Pancreas (tissue), 10 donors: ENCODE results near the gene CLIP4. TPM values are rescaled to one million over a fixed set of nuclear protein-coding genes. Genes with fewer than 3 reads are reported as not detected.

Experiments
- ATAC-seq, 4 donors: fragments of 200-7000 bp; cut with Tn5 transposase; one replicate each; pipeline versions ENCODE4 v1.8.0 to v1.9.1; 2020; ENCODE audit warnings: mild to moderate bottlenecking in 4 of 4, moderate library complexity in 4 of 4
- DNase-seq, 6 donors: peaks; one replicate each; pipeline ENCODE4 v3.0.0-alpha.2; 2020
- FAIRE-seq: peaks from 2 replicates; lab custom pipeline; 2012; peaks lifted over from hg19 to GRCh38; lab: Jason Lieb, UNC
- H3K27ac ChIP-seq, 4 donors: fragments of 200-600 bp; sonication (generic); 1 replicate in 3 of 4; 2 replicates in 1 of 4; pipeline versions ENCODE4 v1.5.0 to v1.8.0; 2020
- H3K27me3 ChIP-seq, 4 donors: fragments of 200-600 bp; one replicate each; pipeline ENCODE4 v1.8.0; 2021
- H3K36me3 ChIP-seq, 3 donors: fragments of 200-600 bp; sonication (generic) in 1 of 3; one replicate each; pipeline versions ENCODE4 v1.5.0 to v1.8.0; 2020 to 2021
- H3K4me1 ChIP-seq, 3 donors: fragments of 200-600 bp; one replicate each; pipeline ENCODE4 v1.8.0; 2021
- H3K4me3 ChIP-seq, 4 donors: fragments of 200-600 bp; sonication (generic) in 2 of 4; one replicate each; pipeline versions ENCODE4 v1.5.0 to v1.8.0; 2020 to 2021
- H3K9me3 ChIP-seq, 4 donors: fragments of 200-600 bp; one replicate each; pipeline ENCODE4 v1.8.0; 2021
- WGBS, 2 donors: extraction: QIAGEN DNeasy Blood & Tissue Kit; methylation state at CpG; one replicate each; pipeline ENCODE4 v1.1.7; 2013; 5-methylcytosine and 5-hydroxymethylcytosine counted together
- intact Hi-C, 3 donors: fragments of 100-400 bp; cut with DNase I; formaldehyde crosslinking; loops; one replicate each; pipeline versions ENCODE4 v1.11.1 to v1.14.2; 2022
- polyA plus RNA-seq, 2 donors: library from polyadenylated mRNA; stranded (reverse); fragments of 200-250 nt; gene quantifications; one replicate each; pipeline ENCODE4 v1.2.3, GENCODE V29; 2013
- total RNA-seq, 6 donors: library from RNA; stranded (reverse); fragmentation: NEBNext Ultra II Directional in 4 of 6; extraction: Animal tissue kit (Norgen Biotek cat#: 25700) in 4 of 6; gene quantifications; one replicate each; pipeline versions ENCODE4 v1.2.1 to v1.2.4, GENCODE V29; 2021 to 2023
- TF ChIP-seq, protein P1 (sequence below), 4 donors: fragments of 200-600 bp; sonication (generic) in 3 of 4; IDR thresholded peaks; one replicate each; pipeline versions ENCODE4 v1.5.0 to v1.8.0; 2021; ENCODE audit warnings: antibody characterized with exemption in 4 of 4
- donor health status: healthy with polysubstance abuse.
- donor health status: DM: no; HTN: no; CAD: no; lungs with moderate emphysema.
- donor health status: DM: no; HTN: no; CAD: no.
- donor health status: control.
- donor health status: control.
- donor health status: Bipolar disorder and iron deficiency.
- donor health status: DM: yes; HTN: yes; CAD: no.
- donor health status: DM: no; HTN: no; CAD: no.
- donor health status: DM: no; HTN: no; CAD: no.
- donor health status: DM: yes; HTN: yes; CAD: no.

Gene CLIP4
- total and polyA plus RNA-seq, 8 donors: 4.5 to 18.3 (median 7.0) TPM

DNA sequence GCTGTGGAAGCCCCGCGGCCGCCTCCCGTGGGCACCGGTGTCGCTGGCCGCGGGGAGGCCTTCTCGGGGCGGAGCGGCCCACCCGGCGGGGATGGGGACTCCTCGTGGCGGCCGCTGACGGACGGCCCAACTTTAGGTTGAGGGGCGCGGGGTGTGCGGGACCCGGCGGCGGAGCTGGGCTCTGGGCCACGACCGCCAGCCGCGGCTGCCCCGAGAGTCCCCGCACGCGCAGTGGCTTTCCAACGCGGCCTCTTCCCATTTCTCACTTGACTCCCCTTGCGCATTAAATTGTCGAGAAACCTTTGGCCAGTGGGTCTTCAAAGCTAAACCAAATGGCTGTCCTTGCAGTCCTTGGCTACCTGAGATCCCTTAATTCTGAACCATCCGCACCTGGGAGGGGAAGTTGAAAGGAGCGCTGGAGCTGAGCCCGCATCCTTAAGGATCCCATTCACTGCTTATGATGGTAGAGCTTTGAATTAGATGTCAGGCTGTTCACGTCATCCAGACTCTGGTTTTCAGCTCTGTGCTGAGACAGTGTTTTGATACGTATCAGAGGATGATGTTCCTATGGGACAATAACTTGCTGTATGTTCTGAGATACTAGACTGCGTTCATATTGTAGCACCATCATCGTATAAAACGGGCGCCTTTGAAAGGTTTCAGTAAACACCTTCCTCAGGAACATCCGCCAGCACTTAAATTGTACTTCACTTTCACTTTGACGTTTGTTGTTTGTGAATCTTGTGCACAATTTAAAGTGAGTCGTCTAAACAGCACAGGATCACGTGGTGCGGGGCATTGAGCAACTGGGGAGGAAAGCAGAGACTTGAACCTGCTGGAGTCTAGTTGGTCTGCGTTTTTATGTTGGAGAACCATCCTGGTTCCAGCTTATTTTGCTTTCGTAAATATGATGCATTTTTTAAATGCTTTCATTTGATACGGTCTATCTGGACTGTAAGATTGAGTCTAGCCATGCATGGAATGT lies 874 bp downstream of the CLIP4 start:
- ATAC-seq (peak in 3 of 4 donors; percentile 27 to 42 (median 33)), DNase-seq (peak in 5 of 6 donors; percentile 15 to 72 (median 60)), FAIRE-seq (no peak)
- peaks cover 0 to 16% (median 0%) of the 10 kb centered on the region in 3 donors for H3K4me1 ChIP-seq
- intact Hi-C loops: no loop called here
- TF ChIP-seq, protein P1, sequence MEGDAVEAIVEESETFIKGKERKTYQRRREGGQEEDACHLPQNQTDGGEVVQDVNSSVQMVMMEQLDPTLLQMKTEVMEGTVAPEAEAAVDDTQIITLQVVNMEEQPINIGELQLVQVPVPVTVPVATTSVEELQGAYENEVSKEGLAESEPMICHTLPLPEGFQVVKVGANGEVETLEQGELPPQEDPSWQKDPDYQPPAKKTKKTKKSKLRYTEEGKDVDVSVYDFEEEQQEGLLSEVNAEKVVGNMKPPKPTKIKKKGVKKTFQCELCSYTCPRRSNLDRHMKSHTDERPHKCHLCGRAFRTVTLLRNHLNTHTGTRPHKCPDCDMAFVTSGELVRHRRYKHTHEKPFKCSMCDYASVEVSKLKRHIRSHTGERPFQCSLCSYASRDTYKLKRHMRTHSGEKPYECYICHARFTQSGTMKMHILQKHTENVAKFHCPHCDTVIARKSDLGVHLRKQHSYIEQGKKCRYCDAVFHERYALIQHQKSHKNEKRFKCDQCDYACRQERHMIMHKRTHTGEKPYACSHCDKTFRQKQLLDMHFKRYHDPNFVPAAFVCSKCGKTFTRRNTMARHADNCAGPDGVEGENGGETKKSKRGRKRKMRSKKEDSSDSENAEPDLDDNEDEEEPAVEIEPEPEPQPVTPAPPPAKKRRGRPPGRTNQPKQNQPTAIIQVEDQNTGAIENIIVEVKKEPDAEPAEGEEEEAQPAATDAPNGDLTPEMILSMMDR (IDR thresholded peaks at IDR 0.05): no peak
- H3K36me3 ChIP-seq: no peaks in the 10 kb centered on the region
- no peaks in the 10 kb centered on the region for H3K9me3 ChIP-seq
- 7 to 18% methylated on average over 45 to 53 of the region's 53 CpGs for WGBS, 2 donors
- no peaks in the 10 kb centered on the region for H3K27me3 ChIP-seq
- peak overlapping the region in 3 of 4 donors; percentile 58 to 88 (median 84) for H3K27ac ChIP-seq
- peak overlapping the region; percentile 44 to 74 (median 50) for H3K4me3 ChIP-seq

DNA sequence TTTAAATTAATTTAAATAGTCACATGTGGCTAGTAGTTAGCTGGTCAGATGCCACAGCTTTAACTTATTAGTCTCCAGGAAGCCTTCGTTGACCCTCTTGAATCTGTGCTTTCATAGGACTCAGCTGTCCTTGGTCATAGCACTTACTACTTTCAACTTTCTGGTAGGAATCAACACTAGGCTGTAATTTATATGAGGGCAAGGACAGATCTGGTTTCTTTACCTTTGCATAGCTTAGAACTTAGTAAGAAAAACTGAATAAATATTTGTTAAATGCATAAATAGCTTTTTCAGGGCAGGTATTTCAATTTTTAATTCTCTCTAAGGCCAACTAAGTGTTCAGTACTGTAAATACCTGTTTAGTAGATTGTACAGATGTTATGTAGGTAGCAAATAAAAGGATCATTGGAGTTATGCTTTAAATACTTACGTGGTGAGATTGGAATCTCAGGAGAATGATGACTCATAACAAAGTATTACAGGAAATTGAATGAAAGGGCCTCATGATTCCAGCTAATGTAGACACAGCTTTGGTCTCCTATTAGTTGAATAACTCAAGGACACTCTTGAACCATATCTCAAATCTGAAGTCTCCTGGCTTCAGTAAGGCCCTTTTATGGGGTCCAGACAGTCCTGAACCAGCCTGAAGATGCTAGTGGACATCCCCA lies 2.6 kb downstream of the CLIP4 start:
- ATAC-seq (peak; percentile 36 to 63 (median 57)), DNase-seq (no peak), FAIRE-seq (no peak)
- Histone ChIP-seq H3K27ac (peak overlapping the region in 3 of 4 donors; percentile 6 to 88 (median 84)), H3K36me3 (no peaks in the 10 kb centered on the region), H3K9me3 (no peaks in the 10 kb centered on the region), H3K4me3 (no peak overlapping the region), H3K27me3 (no peaks in the 10 kb centered on the region), H3K4me1 (peaks cover 0 to 16% (median 0%) of the 10 kb centered on the region in 3 donors)
- intact Hi-C loops: no loop called here
- TF ChIP-seq, protein P1 (IDR thresholded peaks at IDR 0.05): no peak
- 59 to 67% methylated on average over 2 of the region's 2 CpGs for WGBS, 2 donors

DNA sequence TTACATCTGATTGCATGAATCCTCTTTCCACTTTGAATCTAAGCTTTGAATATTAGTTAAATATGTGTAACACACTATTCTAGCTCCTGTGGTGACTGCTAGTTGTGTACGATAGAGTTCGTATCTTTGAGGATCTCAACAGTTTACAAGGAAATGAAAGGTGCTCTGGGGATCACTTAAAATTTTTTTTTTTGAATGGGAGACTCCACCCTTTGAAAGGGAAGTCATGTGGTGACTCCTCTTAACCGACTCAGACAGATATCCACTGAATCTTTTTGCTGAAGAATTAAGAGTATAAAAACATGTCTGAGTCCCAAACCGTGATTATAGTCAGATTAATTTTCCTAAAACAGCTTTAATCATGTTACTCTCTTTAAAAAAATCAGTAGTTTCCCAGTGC lies 4.0 kb downstream of the CLIP4 start:
- H3K9me3 ChIP-seq: no peaks in the 10 kb centered on the region
- no peaks in the 10 kb centered on the region for H3K36me3 ChIP-seq
- no peak for ATAC-seq
- FAIRE-seq: no peak
- no peak for DNase-seq
- H3K27ac ChIP-seq: peak overlapping the region in 2 of 4 donors; percentile 84 to 88
- TF ChIP-seq, protein P1 (IDR thresholded peaks at IDR 0.05): no peak
- no peak overlapping the region for H3K4me3 ChIP-seq
- WGBS, 2 donors: 67 to 86% methylated on average over 4 of the region's 4 CpGs
- intact Hi-C loops: no loop called here
- no peaks in the 10 kb centered on the region for H3K27me3 ChIP-seq
- peaks cover 0 to 16% (median 0%) of the 10 kb centered on the region in 3 donors for H3K4me1 ChIP-seq

DNA sequence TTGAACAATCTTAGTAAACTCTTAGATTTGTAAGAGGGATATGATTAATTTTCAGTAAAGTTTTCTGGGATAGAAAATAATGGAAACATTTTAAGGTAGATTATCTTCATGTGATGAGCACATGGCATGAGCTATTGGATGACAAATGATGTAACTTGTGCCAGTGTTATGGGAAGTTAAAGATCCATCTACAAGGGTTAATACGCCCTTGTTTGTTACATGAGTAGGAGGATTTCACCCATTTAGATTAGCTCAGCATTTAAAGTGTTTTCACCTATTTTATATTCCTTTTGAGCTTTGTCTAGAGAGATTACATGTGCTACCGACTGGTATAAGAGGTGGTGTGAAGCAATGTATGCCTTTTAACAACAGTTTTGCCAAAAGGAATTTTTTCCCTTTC lies 5.6 kb downstream of the CLIP4 start:
- intact Hi-C loops: no loop called here
- TF ChIP-seq, protein P1 (IDR thresholded peaks at IDR 0.05): no peak
- Histone ChIP-seq H3K9me3 (no peaks in the 10 kb centered on the region), H3K27ac (no peak overlapping the region), H3K36me3 (no peaks in the 10 kb centered on the region), H3K4me3 (no peak overlapping the region), H3K27me3 (no peaks in the 10 kb centered on the region), H3K4me1 (peaks cover 0 to 16% (median 0%) of the 10 kb centered on the region in 3 donors)
- FAIRE-seq (no peak), DNase-seq (no peak), ATAC-seq (no peak)
- 86 to 89% methylated on average over 2 of the region's 2 CpGs for WGBS, 2 donors
